Smooth muscle cell (in vitro differentiated cells): ENCODE results near the gene RPS5. TPM values are rescaled to one million over a fixed set of nuclear protein-coding genes. Genes with fewer than 3 reads are reported as not detected.
A peak's percentile ranks its signal among the peaks of the same experiment; 100 is the strongest.

Experiments used
- DNase-seq: peaks from one replicate; lab custom pipeline; 2025; ENCODE audit not compliant: unreplicated experiment; lab: John Stamatoyannopoulos, UW
- H2AFZ ChIP-seq: fragments of 200-600 bp; sonication (generic); 2 replicates; pipeline ENCODE4 v1.6.0; 2016; ENCODE audit warnings: antibody characterized with exemption, low read depth, mild to moderate bottlenecking
- H3F3A ChIP-seq: fragments of 200-600 bp; sonication (generic); 2 replicates; pipeline ENCODE4 v1.6.0; 2017; ENCODE audit warnings: antibody characterized with exemption, low read depth
- H3K27ac ChIP-seq: fragments of 200-600 bp; sonication (generic); 2 replicates; pipeline ENCODE4 v1.5.1; 2016; ENCODE audit warnings: low read depth, mild to moderate bottlenecking
- H3K27me3 ChIP-seq: fragments of 200-600 bp; sonication (generic); 2 replicates; pipeline ENCODE4 v1.6.1; 2016; ENCODE audit warnings: low read depth, mild to moderate bottlenecking
- H3K36me3 ChIP-seq: fragments of 200-600 bp; sonication (generic); 2 replicates; pipeline ENCODE4 v1.5.1; 2016; ENCODE audit warnings: low read depth
- H3K4me1 ChIP-seq: fragments of 200-600 bp; sonication (generic); 2 replicates; pipeline ENCODE4 v1.5.1; 2016; ENCODE audit warnings: low read depth
- H3K4me2 ChIP-seq: fragments of 200-600 bp; sonication (generic); 2 replicates; pipeline ENCODE4 v1.6.0; 2016; ENCODE audit warnings: mild to moderate bottlenecking
- H3K4me3 ChIP-seq: fragments of 200-600 bp; sonication (generic); 2 replicates; pipeline ENCODE4 v1.5.1; 2016; ENCODE audit warnings: mild to moderate bottlenecking
- H3K79me2 ChIP-seq: fragments of 200-600 bp; sonication (generic); 2 replicates; pipeline ENCODE4 v1.6.0; 2016; ENCODE audit warnings: low read depth, mild to moderate bottlenecking
- H3K9ac ChIP-seq: fragments of 200-600 bp; sonication (generic); 2 replicates; pipeline ENCODE4 v1.6.0; 2016; ENCODE audit warnings: low read depth
- H3K9me3 ChIP-seq: fragments of 200-600 bp; sonication (generic); replicated peaks from 2 replicates; pipeline ENCODE4 v1.5.1; 2016; ENCODE audit warnings: low read depth
- H4K20me1 ChIP-seq: fragments of 200-600 bp; sonication (generic); 2 replicates; pipeline ENCODE4 v1.6.0; 2016; ENCODE audit warnings: low read depth
- WGBS: methylation state at CpG from one replicate; pipeline ENCODE4 v1.1.7; 2016; ENCODE audit warnings: low lambda C conversion rate; 5-methylcytosine and 5-hydroxymethylcytosine counted together
- polyA plus RNA-seq: library from polyadenylated mRNA; unstranded; fragments of >200 nt; fragmentation: Nextera tagmentation; extraction: Ambion mirVana; gene quantifications from 2 replicates; pipeline ENCODE4 v1.2.1, GENCODE V29; 2016
- total RNA-seq: library from RNA; depleted of rRNA; stranded (reverse); fragments of >200 nt; gene quantifications from 2 replicates; pipeline ENCODE4 v1.2.3, GENCODE V29; 2014
- TF ChIP-seq, protein P1 (sequence below): fragments of 200-600 bp; sonication (generic); IDR thresholded peaks from 2 replicates; pipeline ENCODE4 v1.5.1; 2017; ENCODE audit warnings: borderline replicate concordance, mild to moderate bottlenecking, antibody characterized with exemption; ENCODE audit not compliant: insufficient read depth, poor library complexity, severe bottlenecking

RPS5 gene
- total and polyA plus RNA-seq, 2 experiments from 2014 or later = 684 to 1,773 TPM

DNA sequence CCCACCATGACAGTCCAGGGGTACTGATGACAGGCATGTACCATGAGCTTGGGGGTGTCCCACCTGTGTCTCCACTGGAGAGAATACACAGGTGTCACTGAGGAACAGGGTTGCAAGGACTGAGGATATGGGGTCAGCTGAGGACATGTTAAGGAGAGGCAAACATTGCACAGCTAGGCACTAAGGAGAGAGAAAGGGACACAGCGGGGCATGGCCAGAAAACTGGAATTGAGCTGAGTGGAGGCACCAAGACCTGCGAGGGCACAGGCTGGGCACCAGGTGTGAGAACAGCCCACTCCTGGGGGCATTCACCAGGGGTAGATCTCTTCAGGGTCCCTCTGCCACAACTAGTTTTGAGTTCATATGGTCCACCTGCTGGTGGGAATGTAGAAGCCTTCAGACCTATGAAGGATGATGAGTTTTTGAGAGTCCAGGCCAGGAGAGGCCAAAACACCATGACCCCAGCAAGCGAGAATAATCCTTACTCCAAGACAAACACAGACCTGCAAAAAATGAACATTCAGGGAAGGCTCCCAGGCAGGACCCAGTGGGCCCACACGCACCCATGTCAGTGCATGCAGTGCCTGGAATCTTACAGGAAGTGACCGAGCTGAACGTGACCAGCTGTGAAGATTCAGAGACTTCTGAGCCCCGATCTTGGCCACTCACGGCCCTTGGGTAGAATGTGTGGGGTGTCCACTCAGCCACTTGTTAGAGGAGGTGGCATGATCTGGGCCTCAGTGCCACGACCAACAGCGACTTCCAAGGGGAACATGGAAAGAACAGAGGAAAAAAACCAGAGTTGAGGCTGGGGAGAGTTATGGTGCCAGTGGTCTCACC, 20.0 kb downstream of the RPS5 start:
- Histone ChIP-seq H3F3A (no peaks in the 10 kb centered on the region), H3K4me1 (peaks cover 4% of the 10 kb centered on the region), H3K36me3 (no peaks in the 10 kb centered on the region), H3K27me3 (no peaks in the 10 kb centered on the region), H2AFZ (no peak overlapping the region), H3K4me3 (peak overlapping the region; percentile 88), H3K4me2 (peak overlapping the region; percentile 96), H3K9me3 (no peaks in the 10 kb centered on the region), H3K9ac (peak overlapping the region; percentile 91), H3K79me2 (peaks cover 21% of the 10 kb centered on the region), H3K27ac (peak overlapping the region; percentile 85), H4K20me1 (no peaks in the 10 kb centered on the region)
- no peak for DNase-seq
- WGBS = 81% methylated on average over 10 of the region's 10 CpGs
- TF ChIP-seq, protein P1, sequence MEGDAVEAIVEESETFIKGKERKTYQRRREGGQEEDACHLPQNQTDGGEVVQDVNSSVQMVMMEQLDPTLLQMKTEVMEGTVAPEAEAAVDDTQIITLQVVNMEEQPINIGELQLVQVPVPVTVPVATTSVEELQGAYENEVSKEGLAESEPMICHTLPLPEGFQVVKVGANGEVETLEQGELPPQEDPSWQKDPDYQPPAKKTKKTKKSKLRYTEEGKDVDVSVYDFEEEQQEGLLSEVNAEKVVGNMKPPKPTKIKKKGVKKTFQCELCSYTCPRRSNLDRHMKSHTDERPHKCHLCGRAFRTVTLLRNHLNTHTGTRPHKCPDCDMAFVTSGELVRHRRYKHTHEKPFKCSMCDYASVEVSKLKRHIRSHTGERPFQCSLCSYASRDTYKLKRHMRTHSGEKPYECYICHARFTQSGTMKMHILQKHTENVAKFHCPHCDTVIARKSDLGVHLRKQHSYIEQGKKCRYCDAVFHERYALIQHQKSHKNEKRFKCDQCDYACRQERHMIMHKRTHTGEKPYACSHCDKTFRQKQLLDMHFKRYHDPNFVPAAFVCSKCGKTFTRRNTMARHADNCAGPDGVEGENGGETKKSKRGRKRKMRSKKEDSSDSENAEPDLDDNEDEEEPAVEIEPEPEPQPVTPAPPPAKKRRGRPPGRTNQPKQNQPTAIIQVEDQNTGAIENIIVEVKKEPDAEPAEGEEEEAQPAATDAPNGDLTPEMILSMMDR = peak; percentile 50

DNA sequence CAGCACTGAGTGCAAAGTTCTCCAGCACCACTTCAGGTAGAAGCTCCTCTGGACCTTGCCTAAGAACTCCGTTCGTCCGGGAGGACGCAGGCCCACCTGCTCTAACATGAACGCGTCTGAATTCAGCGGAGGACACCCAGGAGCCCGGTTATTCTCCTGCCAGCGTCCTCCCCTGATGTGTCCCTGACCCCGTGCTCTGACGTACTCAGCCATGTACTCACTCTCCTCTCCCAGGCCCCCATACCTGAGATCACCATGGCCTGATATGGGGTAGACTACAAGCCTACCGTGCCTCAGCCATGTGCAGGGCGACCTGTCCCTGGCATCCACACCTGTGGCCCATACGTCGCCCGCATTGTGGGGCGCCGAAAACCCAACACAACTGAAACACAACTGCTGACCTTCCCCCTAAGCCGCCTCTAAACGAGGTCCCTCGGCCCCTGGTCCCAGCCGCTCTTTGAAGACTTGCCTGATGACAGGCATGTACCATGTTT, 20.6 kb downstream of the RPS5 start:
- no peaks in the 10 kb centered on the region for H3F3A ChIP-seq
- H3K9me3 ChIP-seq = no peaks in the 10 kb centered on the region
- no peak for DNase-seq
- WGBS = 16% methylated on average over 22 of the region's 22 CpGs
- H3K27ac ChIP-seq = peak overlapping the region; percentile 85
- H3K79me2 ChIP-seq = peaks cover 21% of the 10 kb centered on the region
- H2AFZ ChIP-seq = peak overlapping the region; percentile 71
- H3K27me3 ChIP-seq = no peaks in the 10 kb centered on the region
- TF ChIP-seq, protein P1 = no peak
- H3K4me3 ChIP-seq = peak overlapping the region; percentile 88
- no peaks in the 10 kb centered on the region for H3K36me3 ChIP-seq
- H3K9ac ChIP-seq = peak overlapping the region; percentile 91
- H3K4me1 ChIP-seq = no peaks in the 10 kb centered on the region
- H3K4me2 ChIP-seq = peak overlapping the region; percentile 96
- H4K20me1 ChIP-seq = no peaks in the 10 kb centered on the region

GRCh38 chr19:58408152-58409009, 21.3 kb downstream of the RPS5 start, which contains the start of gene ZNF584:
Gene ZNF584, plus strand, starts transcription at chr19:58408649. Its CDS starts 499 bp downstream, at chr19:58409148.
- under 1% methylated on average over 83 of the region's 100 CpGs for WGBS
- Histone ChIP-seq H3K79me2 (peaks cover 28% of the 10 kb centered on the region), H2AFZ (peak within 1 kb of the TSS; percentile 71), H3K36me3 (no peaks in the 10 kb centered on the region), H3K9ac (peak within 1 kb of the TSS; percentile 91), H3K4me2 (peak within 1 kb of the TSS; percentile 96), H3K27me3 (no peaks in the 10 kb centered on the region), H3F3A (no peaks in the 10 kb centered on the region), H3K4me3 (peak within 1 kb of the TSS; percentile 88), H3K4me1 (no peaks in the 10 kb centered on the region), H3K27ac (peak within 1 kb of the TSS; percentile 85), H4K20me1 (no peaks in the 10 kb centered on the region), H3K9me3 (no peaks in the 10 kb centered on the region)
- peak; percentile 79 for DNase-seq
- TF ChIP-seq, protein P1 = no peak
